ENCODE results near the gene ZDHHC12.

ZDHHC12 gene

GRCh38 chr9:128729766-128730517, 6.0 kb upstream of the ZDHHC12 start:
- no peak for DNase-seq (ENCODE audit: low read depth)

- no peak for DNase-seq (ENCODE audit: low read depth)
Measured at GRCh38 chr9:128729302-128729701, 5.4 kb upstream of the ZDHHC12 start.

GRCh38 chr9:128728298-128728697, 4.4 kb upstream of the ZDHHC12 start:
- DNase-seq (ENCODE audit: low read depth), result no peak

GRCh38 chr9:128727640-128728248, 3.8 kb upstream of the ZDHHC12 start:
- DNase-seq (ENCODE audit: low read depth), result no peak

- DNase-seq (ENCODE audit: low read depth), result peak; percentile 41
Measured at GRCh38 chr9:128724744-128725211, 851 bp upstream of the ZDHHC12 start.

GRCh38 chr9:128723352-128723865, 518 bp downstream of the ZDHHC12 start:
- no peak for DNase-seq (ENCODE audit: low read depth)

GRCh38 chr9:128722380-128723351, 1.3 kb downstream of the ZDHHC12 start:
- no peak for DNase-seq (ENCODE audit: low read depth)

GRCh38 chr9:128721487-128722010, 2.4 kb downstream of the ZDHHC12 start:
- DNase-seq (ENCODE audit: low read depth), result no peak

- no peak for DNase-seq (ENCODE audit: low read depth)
Measured at GRCh38 chr9:128720841-128721486, 3.0 kb downstream of the ZDHHC12 start.

GRCh38 chr9:128719919-128720605, 3.9 kb downstream of the ZDHHC12 start:
- DNase-seq (ENCODE audit: low read depth), result no peak

- no peak for DNase-seq (ENCODE audit: low read depth)
Measured at GRCh38 chr9:128718475-128718874, 5.5 kb downstream of the ZDHHC12 start.

GRCh38 chr9:128718047-128718446, 5.9 kb downstream of the ZDHHC12 start:
- no peak for DNase-seq (ENCODE audit: low read depth)

- no peak for DNase-seq (ENCODE audit: low read depth)
Measured at GRCh38 chr9:128716581-128717254, 7.2 kb downstream of the ZDHHC12 start.

GRCh38 chr9:128715436-128715750, 8.5 kb downstream of the ZDHHC12 start:
- no peak for DNase-seq (ENCODE audit: low read depth)

GRCh38 chr9:128714586-128715435, 9.1 kb downstream of the ZDHHC12 start:
- no peak for DNase-seq (ENCODE audit: low read depth)

- DNase-seq (ENCODE audit: low read depth), result no peak
Measured at GRCh38 chr9:128713941-128714573, 9.9 kb downstream of the ZDHHC12 start.

GRCh38 chr9:128713411-128713780, 10.5 kb downstream of the ZDHHC12 start:
- DNase-seq (ENCODE audit: low read depth), result no peak

- no peak for DNase-seq (ENCODE audit: low read depth)
Measured at GRCh38 chr9:128712451-128713410, 11.2 kb downstream of the ZDHHC12 start.

Measured in T-helper 22 cell (primary cell).